ENCODE data around the gene CDKN2AIPNL.
A peak's percentile ranks its signal among the peaks of the same experiment; 100 is the strongest.
"Not testable (repeated sequence)": the region's sequence is repeated elsewhere in the genome, so short reads cannot be mapped to it uniquely, and the experiment has no call there.

The CDKN2AIPNL gene

GRCh38 chr5:134437847-134438581 is 26.3 kb upstream of the CDKN2AIPNL start:
- peak; percentile 23 for DNase-seq (ENCODE audit: low spot score)

DNA sequence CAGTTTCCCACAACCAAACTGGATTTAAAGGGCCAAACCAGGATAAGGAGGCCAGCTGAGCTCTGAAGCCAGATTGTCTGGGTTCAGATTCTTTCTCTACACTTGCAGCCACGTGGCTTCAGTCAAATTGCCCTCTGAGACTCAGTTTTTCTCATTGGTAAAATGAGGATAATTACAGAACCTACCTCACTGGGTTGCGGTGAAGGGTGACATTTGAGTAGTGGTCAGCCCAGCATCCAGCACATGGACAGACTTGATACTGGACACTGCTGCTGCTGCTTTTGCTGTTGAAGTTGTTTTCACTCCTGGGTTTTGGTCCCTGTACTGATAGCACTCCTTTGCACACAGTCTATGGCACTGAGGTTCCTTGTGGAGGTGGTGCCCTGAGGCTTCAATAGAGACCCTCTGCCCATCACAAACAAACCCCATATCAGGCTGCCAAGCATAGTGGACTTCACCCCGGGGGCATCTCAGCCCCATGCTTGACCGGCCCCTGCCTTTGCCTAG is 25.7 kb upstream of the CDKN2AIPNL start:
- no peak for DNase-seq (ENCODE audit: low spot score)

DNA sequence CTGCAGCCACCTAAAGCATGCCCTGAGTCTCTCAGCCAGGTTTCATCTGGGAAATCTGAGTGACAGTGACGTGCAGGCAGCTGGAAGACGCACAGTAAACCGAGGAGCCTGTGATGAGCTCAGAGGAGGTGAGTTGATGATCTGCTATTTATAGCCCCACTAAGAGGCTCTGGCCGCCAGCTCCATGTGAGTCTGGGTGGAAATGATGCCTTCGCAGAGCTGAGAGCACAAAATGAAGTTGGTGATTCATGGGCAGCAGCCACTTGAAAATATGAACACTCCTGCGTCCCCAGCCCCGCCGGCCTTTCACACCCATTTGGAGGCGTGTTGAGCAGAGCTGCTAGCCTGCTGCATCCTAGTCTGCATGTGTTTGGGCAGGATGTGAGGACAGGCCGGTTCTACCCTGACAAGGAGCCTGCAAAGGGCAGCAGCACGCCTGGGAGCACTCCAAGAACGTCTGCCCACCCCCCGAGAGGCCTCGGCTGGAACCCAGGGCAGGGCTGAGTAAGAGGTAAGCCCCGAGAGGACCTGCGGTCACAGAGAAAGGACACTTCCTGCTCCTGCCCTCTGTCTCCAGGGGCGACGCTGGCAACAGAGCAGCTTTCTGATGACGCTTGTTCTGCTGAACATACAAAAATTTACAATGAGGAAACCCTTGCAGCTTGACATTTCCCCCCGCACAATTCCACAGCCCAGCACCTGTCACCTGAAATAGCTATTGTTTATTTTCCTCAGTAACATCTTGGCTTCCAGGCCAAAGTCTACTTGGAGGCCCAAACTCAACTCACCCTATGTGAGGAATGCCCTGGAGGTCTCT is 25.1 kb upstream of the CDKN2AIPNL start:
- peak; percentile 47 for DNase-seq (ENCODE audit: low spot score)

GRCh38 chr5:134435560-134435959 is 23.9 kb upstream of the CDKN2AIPNL start:
- no peak for DNase-seq (ENCODE audit: low spot score)

GRCh38 chr5:134432677-134433359 is 21.1 kb upstream of the CDKN2AIPNL start:
- no peak for DNase-seq (ENCODE audit: low spot score)

DNA sequence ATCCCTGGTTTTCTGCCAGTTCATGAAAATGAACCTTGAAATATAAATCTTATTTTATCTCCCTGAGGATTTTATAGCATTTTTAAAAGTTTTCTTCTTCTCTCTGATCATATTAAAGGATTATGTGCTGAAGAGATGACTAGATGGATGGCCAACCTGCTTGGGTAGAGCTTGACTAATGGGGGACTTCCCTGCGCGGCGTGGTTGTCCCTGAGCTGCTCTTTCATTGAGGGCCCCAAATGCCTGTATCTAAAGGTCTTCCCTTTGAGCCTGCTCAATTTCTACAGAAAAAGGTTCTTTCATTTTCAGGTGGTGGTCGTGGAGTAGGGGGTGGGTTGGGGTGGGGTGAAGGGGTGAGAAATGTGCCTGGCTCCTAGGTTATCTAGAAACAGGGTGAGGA is 20.5 kb upstream of the CDKN2AIPNL start:
- DNase-seq (ENCODE audit: low spot score): no peak

DNA sequence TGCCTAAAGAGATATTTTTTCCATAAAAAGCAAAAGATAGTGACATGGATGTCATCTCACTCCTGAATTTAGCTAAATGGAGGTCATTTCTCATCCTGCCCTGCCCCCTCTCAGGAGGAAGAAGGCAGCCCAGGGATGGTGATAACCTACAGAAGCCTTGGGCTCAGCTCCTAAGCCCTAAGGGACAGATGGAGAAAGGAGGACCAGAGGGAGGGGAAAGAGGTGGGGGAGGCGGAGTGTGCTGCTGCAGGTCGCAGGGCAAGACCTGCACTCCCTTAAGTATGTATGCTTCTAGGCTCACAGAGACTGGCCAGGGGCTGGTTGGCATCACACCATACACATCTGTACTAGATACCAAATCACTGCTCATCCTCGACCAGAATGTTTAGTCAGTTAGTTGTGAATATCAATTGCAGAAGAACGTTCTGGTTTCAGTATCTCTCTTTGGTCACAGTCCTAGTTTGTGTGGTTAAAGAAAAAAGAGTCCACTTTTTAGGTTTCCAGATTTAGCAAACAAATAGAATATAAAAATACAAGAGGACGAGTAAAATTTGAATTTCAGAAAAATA is 18.4 kb upstream of the CDKN2AIPNL start:
- DNase-seq (ENCODE audit: low spot score): no peak

- DNase-seq (ENCODE audit: low spot score): no peak
These were observed 15.9 kb upstream of the CDKN2AIPNL start for GRCh38 chr5:134427540-134428041.

- DNase-seq (ENCODE audit: low spot score): no peak
These were observed 14.7 kb upstream of the CDKN2AIPNL start for GRCh38 chr5:134426361-134426760.

DNA sequence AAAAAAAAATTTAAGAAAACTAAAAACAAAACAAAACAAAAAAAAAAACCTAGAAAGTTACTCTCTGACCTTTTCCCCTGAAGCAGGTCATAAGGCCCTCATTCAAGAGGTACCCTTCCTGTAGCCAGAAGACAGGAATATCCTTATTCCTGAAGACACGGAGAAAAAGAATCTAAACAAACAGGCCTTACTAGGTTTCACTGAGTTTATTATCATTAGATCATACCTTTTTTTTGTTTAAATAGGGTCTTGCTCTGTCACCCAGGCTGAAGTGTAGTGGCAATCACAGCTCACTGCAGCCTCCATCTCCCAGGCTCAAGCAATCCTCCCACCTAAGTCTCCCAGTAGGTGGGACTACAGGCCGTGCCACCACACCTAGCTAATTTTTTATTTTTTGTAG is 11.7 kb upstream of the CDKN2AIPNL start:
- DNase-seq (ENCODE audit: low spot score): no peak

- DNase-seq (ENCODE audit: low spot score): no peak
These were observed 11.2 kb upstream of the CDKN2AIPNL start for GRCh38 chr5:134422791-134423365.

DNA sequence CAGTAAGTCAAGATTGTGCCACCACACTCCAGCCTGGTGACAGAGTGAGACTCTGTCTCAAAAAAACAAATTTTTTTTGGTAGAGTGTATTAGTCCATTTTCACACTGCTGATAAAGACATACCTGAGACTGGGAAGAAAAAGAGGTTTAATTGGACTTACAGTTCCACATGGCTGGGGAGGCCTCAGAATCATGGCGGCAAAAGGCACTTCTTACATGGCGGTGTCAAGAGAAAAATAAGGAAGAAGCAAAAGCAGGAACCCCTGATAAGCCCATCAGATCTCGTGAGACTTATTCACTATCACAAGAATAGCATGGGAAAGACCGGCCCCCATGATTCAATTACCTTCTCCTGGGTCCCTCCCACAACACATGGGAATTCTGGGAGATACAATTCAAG is 9.4 kb upstream of the CDKN2AIPNL start:
- DNase-seq (ENCODE audit: low spot score): not testable (repeated sequence)

- DNase-seq (ENCODE audit: low spot score): no peak
These were observed 8.7 kb upstream of the CDKN2AIPNL start for GRCh38 chr5:134420343-134420742.

GRCh38 chr5:134418958-134419357 is 7.3 kb upstream of the CDKN2AIPNL start:
- DNase-seq (ENCODE audit: low spot score): no peak

GRCh38 chr5:134417707-134418106 is 6.0 kb upstream of the CDKN2AIPNL start:
- DNase-seq (ENCODE audit: low spot score): no peak

- no peak for DNase-seq (ENCODE audit: low spot score)
These were observed 1.4 kb upstream of the CDKN2AIPNL start for GRCh38 chr5:134413046-134413445.

DNA sequence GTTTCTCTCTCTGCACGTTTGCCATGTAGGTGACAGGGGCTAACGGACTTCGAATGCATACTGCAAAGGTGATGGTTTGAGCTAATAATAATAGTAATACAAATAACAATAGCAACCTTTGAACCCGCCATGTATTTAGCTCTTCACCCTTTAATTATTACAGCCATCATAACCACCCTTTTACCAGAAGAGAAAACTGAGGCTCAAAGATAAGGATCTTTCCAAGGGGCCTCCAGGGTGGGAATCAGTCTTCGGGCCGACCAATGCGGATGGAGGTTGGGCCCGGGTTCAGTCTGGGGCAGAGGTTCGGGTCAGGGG is 494 bp downstream of the CDKN2AIPNL start:
- no peak for DNase-seq (ENCODE audit: low spot score)

- no peak for DNase-seq (ENCODE audit: low spot score)
These were observed 859 bp downstream of the CDKN2AIPNL start for GRCh38 chr5:134410822-134411221.

DNA sequence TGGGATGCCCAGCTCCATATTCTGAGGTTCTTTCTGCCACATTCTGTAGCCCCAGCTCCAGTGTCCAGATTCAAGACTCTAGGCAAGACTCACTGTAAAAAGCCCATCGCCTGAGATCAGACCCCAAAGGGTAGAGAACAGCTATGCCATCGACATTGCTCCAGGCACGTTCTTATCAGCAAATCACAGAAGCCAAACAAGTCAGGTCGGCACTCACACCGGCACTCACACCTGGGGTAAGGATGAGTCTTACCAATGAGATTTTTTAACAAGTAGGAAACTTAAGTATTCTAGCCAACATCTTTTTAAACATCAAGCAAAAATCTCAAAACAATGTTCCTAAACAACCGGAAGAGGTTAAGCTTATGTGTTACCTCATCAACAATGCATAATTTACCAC is 2.4 kb downstream of the CDKN2AIPNL start:
- DNase-seq (ENCODE audit: low spot score): no peak

DNA sequence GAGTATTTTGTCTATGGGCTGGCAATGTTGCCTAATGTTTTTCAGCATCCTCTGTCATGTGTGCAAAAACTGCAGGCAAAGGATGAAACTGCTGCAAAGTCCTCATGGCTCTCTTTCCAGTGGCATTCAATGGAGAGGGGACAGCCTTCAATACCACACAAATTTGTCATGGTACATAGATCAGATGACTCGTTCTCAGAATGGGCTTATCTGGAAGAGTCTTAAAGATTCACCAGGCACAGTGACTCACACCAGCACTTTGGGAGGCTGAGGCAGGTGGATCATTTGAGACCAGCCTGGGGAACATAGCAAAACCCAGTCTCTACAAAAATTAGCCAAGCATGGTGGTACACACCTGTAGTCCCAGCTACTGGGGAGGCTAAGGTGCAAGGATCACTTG is 5.3 kb downstream of the CDKN2AIPNL start:
- DNase-seq (ENCODE audit: low spot score): no peak

GRCh38 chr5:134403951-134404350 is 7.7 kb downstream of the CDKN2AIPNL start:
- DNase-seq (ENCODE audit: low spot score): no peak

- no peak for DNase-seq (ENCODE audit: low spot score)
These were observed 13.0 kb downstream of the CDKN2AIPNL start for GRCh38 chr5:134398609-134399155.

Measured in Ammon's horn (tissue), 1 donor.